Mammary epithelial cell (primary cell): ENCODE data around the gene FNDC3B.

Experiments used
- CTCF ChIP-seq, 2 donors: IDR thresholded peaks in 1 of 2; conservative IDR thresholded peaks in 1 of 2; 2 replicates each; pipeline ENCODE4 v1.5.1; 2011 to 2012; ENCODE audit warnings: inconsistent platforms in 2 of 2, low read length in 2 of 2, mild to moderate bottlenecking in 2 of 2, control low read depth in 1 of 2, low read depth in 1 of 2; ENCODE audit not compliant: insufficient read depth in 1 of 2; ENCODE audit errors: extremely low read depth in 1 of 2
- EZH2 ChIP-seq: IDR thresholded peaks from 2 replicates; pipeline ENCODE4 v1.6.1; 2012; ENCODE audit warnings: low read length, inconsistent platforms, borderline replicate concordance

GRCh38 chr3:172321035-172321434, 281.7 kb downstream of the FNDC3B start:
- TF ChIP-seq CTCF (conservative IDR thresholded peaks at IDR 0.05 in 1 of 2, IDR thresholded peaks at IDR 0.05 in 1 of 2; ENCODE audit: extremely low read depth in 1 of 2, insufficient read depth in 1 of 2, low read depth in 1 of 2, low read length in 2 of 2) = no peak
- no peak for TF ChIP-seq EZH2
